Neutrophil (primary cell): Measurements from ENCODE around the gene MYO5B.

Experiments used
- H3K27ac ChIP-seq: fragments of 200-600 bp; sonication (generic); 2 replicates; pipeline ENCODE4 v1.5.1; 2016; ENCODE audit warnings: mild to moderate bottlenecking, moderate library complexity
- H3K27me3 ChIP-seq: fragments of 200-600 bp; sonication (generic); 2 replicates; pipeline ENCODE4 v1.6.0; 2016; ENCODE audit warnings: mild to moderate bottlenecking
- H3K36me3 ChIP-seq: fragments of 200-600 bp; sonication (generic); 2 replicates; pipeline ENCODE4 v1.5.1; 2017
- H3K4me1 ChIP-seq, 2 experiments: fragments of 200-600 bp in 1 of 2; sonication (generic) in 1 of 2; 1 replicate in 1 of 2; 2 replicates in 1 of 2; pipeline versions ENCODE4 v1.5.1 to v1.6.1; 2013 to 2016; ENCODE audit warnings: low read depth in 1 of 2, low read length in 1 of 2, mild to moderate bottlenecking in 1 of 2, moderate library complexity in 1 of 2; ENCODE audit not compliant: control insufficient read depth in 1 of 2, insufficient read depth in 1 of 2
- H3K4me3 ChIP-seq, 2 experiments: fragments of 200-600 bp in 1 of 2; sonication (generic) in 1 of 2; 1 replicate in 1 of 2; 2 replicates in 1 of 2; pipeline ENCODE4 v1.5.1; 2013 to 2016; ENCODE audit warnings: low read depth in 1 of 2, low read length in 1 of 2, mild to moderate bottlenecking in 1 of 2, moderate library complexity in 1 of 2
- H3K9me3 ChIP-seq: fragments of 200-600 bp; sonication (generic); 2 replicates; pipeline ENCODE4 v1.5.1; 2016
- TF ChIP-seq, protein P1 (sequence below): fragments of 200-600 bp; sonication (generic); IDR thresholded peaks from 2 replicates; pipeline ENCODE4 v1.5.1; 2016; ENCODE audit warnings: antibody characterized with exemption

Gene MYO5B

DNA sequence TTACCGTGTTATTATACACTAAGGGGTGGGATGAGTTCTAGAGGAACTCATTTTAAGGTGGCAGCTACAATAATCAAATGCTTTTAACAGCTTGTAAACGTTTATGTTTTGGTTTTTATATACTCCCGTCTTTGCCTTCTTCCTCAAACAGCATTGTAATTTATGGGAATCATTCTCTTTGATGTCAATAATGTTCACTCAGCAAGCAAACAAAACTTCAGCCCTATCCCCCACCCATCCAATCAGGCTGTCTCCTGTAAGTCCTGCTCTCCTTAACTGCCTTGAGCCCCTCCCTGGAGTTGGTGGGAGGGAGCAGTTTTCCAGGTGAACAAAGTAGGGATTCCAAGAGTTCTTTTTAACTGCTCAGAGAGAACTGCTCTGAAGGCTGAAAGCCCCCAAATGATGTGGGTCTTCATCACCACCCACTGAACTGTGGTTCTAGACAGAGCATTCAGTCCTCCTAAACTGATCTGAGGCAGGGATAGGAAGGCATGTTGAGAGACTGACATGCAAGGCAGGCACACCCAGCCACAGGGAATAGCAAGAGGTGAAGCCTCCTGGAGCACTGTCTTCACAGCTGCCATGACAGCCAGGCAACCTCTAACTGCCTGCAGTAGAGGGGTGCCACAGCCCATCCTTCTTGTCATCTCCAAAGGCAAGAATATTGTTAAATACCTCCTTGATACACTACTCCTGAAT lies 17.5 kb downstream of the MYO5B start:
- peaks cover 63% of the 10 kb centered on the region for H3K27me3 ChIP-seq
- no peaks in the 10 kb centered on the region for H3K4me1 ChIP-seq
- H3K27ac ChIP-seq: no peak overlapping the region
- no peaks in the 10 kb centered on the region for H3K9me3 ChIP-seq
- no peaks in the 10 kb centered on the region for H3K36me3 ChIP-seq
- TF ChIP-seq, protein P1, sequence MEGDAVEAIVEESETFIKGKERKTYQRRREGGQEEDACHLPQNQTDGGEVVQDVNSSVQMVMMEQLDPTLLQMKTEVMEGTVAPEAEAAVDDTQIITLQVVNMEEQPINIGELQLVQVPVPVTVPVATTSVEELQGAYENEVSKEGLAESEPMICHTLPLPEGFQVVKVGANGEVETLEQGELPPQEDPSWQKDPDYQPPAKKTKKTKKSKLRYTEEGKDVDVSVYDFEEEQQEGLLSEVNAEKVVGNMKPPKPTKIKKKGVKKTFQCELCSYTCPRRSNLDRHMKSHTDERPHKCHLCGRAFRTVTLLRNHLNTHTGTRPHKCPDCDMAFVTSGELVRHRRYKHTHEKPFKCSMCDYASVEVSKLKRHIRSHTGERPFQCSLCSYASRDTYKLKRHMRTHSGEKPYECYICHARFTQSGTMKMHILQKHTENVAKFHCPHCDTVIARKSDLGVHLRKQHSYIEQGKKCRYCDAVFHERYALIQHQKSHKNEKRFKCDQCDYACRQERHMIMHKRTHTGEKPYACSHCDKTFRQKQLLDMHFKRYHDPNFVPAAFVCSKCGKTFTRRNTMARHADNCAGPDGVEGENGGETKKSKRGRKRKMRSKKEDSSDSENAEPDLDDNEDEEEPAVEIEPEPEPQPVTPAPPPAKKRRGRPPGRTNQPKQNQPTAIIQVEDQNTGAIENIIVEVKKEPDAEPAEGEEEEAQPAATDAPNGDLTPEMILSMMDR: no peak
- no peak overlapping the region for H3K4me3 ChIP-seq

DNA sequence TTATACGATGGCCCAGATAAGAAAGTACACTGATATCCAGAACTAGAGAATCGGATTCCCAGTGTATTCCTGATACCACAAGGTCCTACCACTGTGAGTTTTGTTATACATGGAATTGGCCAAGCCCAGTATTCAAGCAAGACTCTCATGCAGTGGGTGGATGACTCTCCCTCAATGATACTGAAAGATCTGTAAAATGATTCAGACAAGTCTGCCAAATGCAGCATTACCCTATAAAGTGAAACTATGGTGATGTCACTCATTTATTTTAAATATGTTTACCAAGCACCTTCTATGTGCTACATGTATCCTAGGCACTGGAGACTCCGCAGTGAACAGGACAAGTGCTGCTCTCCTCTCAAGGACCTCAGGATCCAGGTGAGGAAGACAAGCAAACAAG lies 22.6 kb downstream of the MYO5B start:
- Histone ChIP-seq H3K36me3 (no peaks in the 10 kb centered on the region), H3K4me3 (no peak overlapping the region), H3K27ac (no peak overlapping the region), H3K27me3 (peaks cover 33% of the 10 kb centered on the region), H3K9me3 (no peaks in the 10 kb centered on the region), H3K4me1 (no peaks in the 10 kb centered on the region)
- TF ChIP-seq, protein P1: no peak

DNA sequence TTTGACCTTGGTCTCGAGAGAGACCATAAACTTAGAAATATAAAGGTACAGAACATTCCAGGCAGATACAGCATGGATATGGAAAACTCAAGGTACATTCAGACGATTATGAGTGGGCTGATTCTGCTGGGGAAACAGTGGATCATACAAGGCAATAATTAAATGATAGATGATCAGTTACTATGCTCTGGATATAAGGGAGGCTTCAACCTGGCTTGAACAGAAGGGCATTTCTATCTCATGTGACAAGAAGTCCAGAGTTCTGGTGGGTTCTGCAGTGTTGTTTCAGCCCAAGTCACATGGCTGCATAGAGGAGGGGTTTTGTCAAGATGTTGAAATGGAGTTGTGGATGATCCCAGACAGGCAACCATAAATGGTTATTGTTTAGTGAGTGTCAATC lies 23.5 kb downstream of the MYO5B start:
- TF ChIP-seq, protein P1: no peak
- Histone ChIP-seq H3K9me3 (no peaks in the 10 kb centered on the region), H3K27me3 (peaks cover 37% of the 10 kb centered on the region), H3K4me1 (no peaks in the 10 kb centered on the region), H3K27ac (no peak overlapping the region), H3K36me3 (no peaks in the 10 kb centered on the region), H3K4me3 (no peak overlapping the region)

- Histone ChIP-seq H3K27me3 (peaks cover 35% of the 10 kb centered on the region), H3K27ac (no peak overlapping the region), H3K36me3 (no peaks in the 10 kb centered on the region), H3K9me3 (no peaks in the 10 kb centered on the region), H3K4me1 (no peaks in the 10 kb centered on the region), H3K4me3 (no peak overlapping the region)
- TF ChIP-seq, protein P1: no peak
Measured at GRCh38 chr18:50170004-50170403, 24.9 kb downstream of the MYO5B start.

- H3K36me3 ChIP-seq: no peaks in the 10 kb centered on the region
- no peak overlapping the region for H3K27ac ChIP-seq
- H3K4me1 ChIP-seq: no peaks in the 10 kb centered on the region
- TF ChIP-seq, protein P1: no peak
- no peaks in the 10 kb centered on the region for H3K9me3 ChIP-seq
- no peak overlapping the region for H3K4me3 ChIP-seq
- H3K27me3 ChIP-seq: peaks cover 38% of the 10 kb centered on the region
Measured at GRCh38 chr18:50169149-50169548, 25.8 kb downstream of the MYO5B start.
